GM12892 (cell line): ENCODE measurements around the gene THAP2.

Source experiments
- DNase-seq: peaks from one replicate; pipeline ENCODE4 v3.0.0; 2011; ENCODE audit not compliant: insufficient read length
- FAIRE-seq: peaks from 2 replicates; lab custom pipeline; 2011; peaks lifted over from hg19 to GRCh38; lab: Jason Lieb, UNC
- POLR2A ChIP-seq: IDR thresholded peaks from 2 replicates; pipeline ENCODE4 v1.6.1; 2011; ENCODE audit warnings: low read depth, low read length, control low read depth
- POLR2AphosphoS5 ChIP-seq: IDR thresholded peaks from 2 replicates; pipeline ENCODE4 v1.6.1; 2011; ENCODE audit warnings: low read depth, low read length, control low read depth
- TAF1 ChIP-seq: IDR thresholded peaks from 2 replicates; pipeline ENCODE4 v1.6.1; 2011; ENCODE audit warnings: low read depth, mild to moderate bottlenecking, control low read depth, low read length, borderline replicate concordance

Gene THAP2

DNA sequence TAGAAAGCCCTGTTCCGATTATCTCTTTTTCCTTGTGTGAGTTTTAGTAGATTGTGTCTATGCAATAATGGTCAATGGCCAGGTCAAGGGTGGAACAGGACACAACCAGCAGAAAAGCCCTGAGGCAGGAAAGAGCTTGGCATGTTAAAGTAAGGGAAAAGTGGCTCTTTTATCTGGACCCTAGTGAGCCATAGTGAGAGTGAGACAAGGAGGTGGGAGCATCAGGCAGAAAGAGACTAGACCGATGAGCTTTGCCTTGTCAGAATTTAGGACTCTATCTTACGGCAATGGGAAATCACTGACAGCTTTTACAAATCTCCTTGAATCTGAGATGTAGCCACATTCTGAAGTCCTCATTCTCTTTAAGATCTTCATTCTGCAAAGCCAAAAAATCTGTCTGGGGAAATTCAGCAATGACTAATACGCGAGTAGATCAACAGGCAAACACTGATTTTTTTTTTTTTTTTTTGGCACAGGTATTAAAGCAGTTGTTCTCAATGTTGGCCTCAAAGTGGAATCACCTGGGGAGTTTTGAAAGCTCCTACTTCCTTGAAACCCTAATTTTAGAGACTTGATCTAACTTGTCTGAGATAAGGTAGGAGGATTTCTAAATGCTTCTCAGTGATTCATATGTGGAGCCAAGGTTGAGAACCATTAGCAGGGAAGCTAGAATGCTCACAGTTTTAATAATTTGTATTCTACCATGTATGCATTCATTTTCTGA is 55.7 kb downstream of the THAP2 start:
- no peak for TF ChIP-seq POLR2AphosphoS5
- no peak for TF ChIP-seq TAF1
- no peak for TF ChIP-seq POLR2A
- no peak for DNase-seq
- FAIRE-seq = no peak

DNA sequence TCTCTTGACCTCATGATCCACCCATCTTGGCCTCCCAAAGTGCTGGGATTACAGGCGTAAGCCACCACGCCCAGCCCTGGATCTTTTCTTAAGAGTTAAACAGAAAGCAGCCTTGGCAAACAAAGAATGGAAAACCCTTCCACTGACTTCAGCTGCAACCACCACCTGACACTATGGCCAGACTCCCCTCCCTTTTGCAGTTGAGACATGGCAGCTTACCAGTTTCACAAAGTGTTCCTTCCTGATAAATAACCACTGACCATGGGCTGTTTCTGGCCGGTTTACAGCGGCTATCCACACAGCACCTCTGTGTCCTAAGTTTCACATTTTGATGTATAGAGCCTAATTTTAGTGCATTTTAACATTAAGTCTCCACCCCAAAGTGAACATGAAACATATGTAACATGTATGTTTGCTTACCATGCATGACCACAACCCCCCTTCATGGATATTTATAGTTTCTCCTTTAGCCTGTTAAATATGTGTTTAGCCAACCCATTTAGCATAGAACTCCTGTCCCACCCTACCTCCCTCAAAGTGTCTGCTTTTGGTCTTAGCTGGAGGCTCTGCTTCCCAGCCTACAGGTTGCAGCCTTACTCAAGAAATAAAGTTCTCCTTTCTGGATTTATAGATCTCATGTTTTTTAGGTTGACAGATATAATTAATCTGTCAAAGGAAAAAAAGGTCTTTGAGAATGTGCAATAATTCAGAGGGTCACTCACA is 57.8 kb downstream of the THAP2 start:
- FAIRE-seq = no peak

GRCh38 chr12:71725011-71725410 is 60.9 kb downstream of the THAP2 start:
- FAIRE-seq = no peak
- no peak for DNase-seq
- TF ChIP-seq POLR2A (no peak), TAF1 (no peak), POLR2AphosphoS5 (no peak)

More for the DNA sequence above, 57.8 kb downstream of the THAP2 start:
- DNase-seq = no peak
- TF ChIP-seq POLR2A = no peak
- no peak for TF ChIP-seq POLR2AphosphoS5
- TF ChIP-seq TAF1 = no peak

DNA sequence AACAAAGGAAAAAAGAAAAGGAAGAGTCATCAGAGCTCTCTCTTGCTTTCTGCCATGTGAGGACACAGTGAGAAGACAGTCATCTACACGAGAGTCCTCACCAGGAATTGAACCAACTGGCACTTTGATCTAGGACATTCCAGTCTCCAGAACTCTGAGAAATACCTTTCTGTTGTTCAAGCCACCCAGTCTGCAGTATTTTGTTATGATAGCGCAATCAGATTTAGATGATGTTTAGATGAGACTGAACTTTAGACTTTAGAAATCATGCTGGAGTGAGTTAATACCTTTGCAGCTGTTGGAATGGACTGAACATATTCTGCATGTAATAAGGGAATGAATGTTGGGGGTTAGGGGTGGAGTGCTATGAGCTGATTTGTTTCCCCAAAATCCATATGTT is 62.4 kb downstream of the THAP2 start:
- FAIRE-seq (no peak), DNase-seq (no peak)
- TF ChIP-seq POLR2AphosphoS5 = no peak
- no peak for TF ChIP-seq TAF1

GRCh38 chr12:71727958-71728357 is 63.9 kb downstream of the THAP2 start:
- no peak for FAIRE-seq
- no peak for TF ChIP-seq POLR2A
- DNase-seq = no peak
